ENCODE results near the gene GALNT12.

- TF ChIP-seq SIN3A (IDR thresholded peaks at IDR 0.05; ENCODE audit: borderline replicate concordance, insufficient read depth, low read depth, low read length) (no peak), CTCF (IDR thresholded peaks at IDR 0.05) (no peak), POLR2AphosphoS5 (IDR thresholded peaks at IDR 0.05; ENCODE audit: low read depth, low read length) (no peak), TCF7L2 (IDR thresholded peaks at IDR 0.05; ENCODE audit: low read depth, low read length) (no peak), REST (IDR thresholded peaks at IDR 0.05; ENCODE audit: insufficient read depth in 1 of 2, low read depth in 2 of 2, low read length in 1 of 2) (no peak)
These were observed 9.2 kb upstream of the GALNT12 start for GRCh38 chr9:98798254-98798653.
